HepG2 (cell line): ENCODE results near the gene DDX43. TPM values are rescaled to one million over a fixed set of nuclear protein-coding genes. Genes with fewer than 3 reads are reported as not detected.

Source experiments
- ATAC-seq: fragments of 200-7000 bp; cut with Tn5 transposase; 3 replicates; pipeline ENCODE4 v1.9.1; 2020; ENCODE audit warnings: mild to moderate bottlenecking, moderate library complexity
- BruUV-seq: library from RNA; stranded (reverse); fragments of 400-500 nt; replicated peaks from 2 replicates; lab custom pipeline; 2021; lab: Mats Ljungman, UMichigan
- CTCF ChIA-PET: fragments of 300-600 bp; formaldehyde crosslinking; extraction: SDS; loops from one replicate; lab custom pipeline; 2021; ENCODE audit warnings: low total read pairs, inconsistent platforms, low intra/inter-chr PET ratio; lab: Yijun Ruan, JAX
- POLR2A ChIA-PET: fragments of 350-600 bp; sonication (Branson Sonifier 250); formaldehyde crosslinking; loops from one replicate; lab custom pipeline; 2020; ENCODE audit warnings: antibody characterized with exemption, inconsistent platforms; lab: Yijun Ruan, JAX
- DNase-seq: peaks from one replicate; pipeline ENCODE4 v3.0.0-alpha.2; 2015; ENCODE audit warnings: low spot score
- FAIRE-seq: peaks from 3 replicates; lab custom pipeline; 2011; peaks lifted over from hg19 to GRCh38; lab: Jason Lieb, UNC
- H2AFZ ChIP-seq: one replicate; pipeline ENCODE4 v1.6.1; 2011; ENCODE audit warnings: low read length, inconsistent platforms
- H3K27ac ChIP-seq: fragments of 300-600 bp; 3 replicates; pipeline ENCODE4 v1.8.0; 2011; ENCODE audit warnings: mixed run types, mild to moderate bottlenecking, mixed read lengths, low read length, inconsistent platforms; ENCODE audit not compliant: insufficient read depth; ENCODE audit errors: extremely low read length
- H3K27me3 ChIP-seq, 2 experiments: fragments of 200-600 bp in 1 of 2; 2 replicates in 1 of 2; 3 replicates in 1 of 2; pipeline versions ENCODE4 v1.6.0 to v1.8.0; 2011; ENCODE audit warnings: low read length in 2 of 2, mild to moderate bottlenecking in 2 of 2, moderate library complexity in 2 of 2, inconsistent platforms in 1 of 2; ENCODE audit not compliant: insufficient read depth in 2 of 2, control insufficient read depth in 1 of 2
- H3K36me3 ChIP-seq, 2 experiments: fragments of 200-600 bp in 1 of 2; replicated peaks in 1 of 2; 2 replicates in 1 of 2; 3 replicates in 1 of 2; pipeline versions ENCODE4 v1.5.1 to v1.8.0; 2011; ENCODE audit warnings: low read length in 2 of 2, inconsistent platforms in 1 of 2; ENCODE audit not compliant: insufficient read depth in 2 of 2, control insufficient read depth in 1 of 2
- H3K4me1 ChIP-seq: 2 replicates; pipeline ENCODE4 v1.5.1; 2012; ENCODE audit warnings: low read length, inconsistent platforms; ENCODE audit not compliant: insufficient read depth
- H3K4me2 ChIP-seq: 2 replicates; pipeline ENCODE4 v1.6.0; 2011; ENCODE audit warnings: low read depth, low read length, inconsistent platforms
- H3K4me3 ChIP-seq, 3 experiments: fragments of 200-600 bp in 1 of 3; sonication (generic), shearing (Covaris generic) in 1 of 3; replicated peaks in 1 of 3; 2 replicates each; pipeline ENCODE4 v1.5.1; 2011 to 2016; ENCODE audit warnings: low read length in 3 of 3, inconsistent platforms in 2 of 3, low read depth in 2 of 3, mild to moderate bottlenecking in 2 of 3, control low read depth in 1 of 3, mixed read lengths in 1 of 3; ENCODE audit not compliant: insufficient read depth in 1 of 3
- H3K79me2 ChIP-seq: one replicate; pipeline ENCODE4 v1.6.1; 2011; ENCODE audit warnings: low read length, inconsistent platforms; ENCODE audit not compliant: insufficient read depth
- H3K9ac ChIP-seq: 2 replicates; pipeline ENCODE4 v1.6.0; 2011; ENCODE audit warnings: mild to moderate bottlenecking, low read depth, low read length, inconsistent platforms; ENCODE audit not compliant: insufficient read depth
- H3K9me3 ChIP-seq: 2 replicates; pipeline ENCODE4 v1.5.1; 2012; ENCODE audit warnings: mild to moderate bottlenecking, low read length
- H4K20me1 ChIP-seq: 2 replicates; pipeline ENCODE4 v1.6.0; 2011; ENCODE audit warnings: inconsistent platforms, mild to moderate bottlenecking, low read length, moderate library complexity; ENCODE audit not compliant: insufficient read depth
- BCL6 ChIP-seq: IDR thresholded peaks from 2 replicates; pipeline ENCODE4 v1.6.1; 2016; ENCODE audit warnings: missing genetic modification reagents, missing compliant biosample characterization
- CERS6 ChIP-seq: sonication (generic); formaldehyde crosslinking; IDR thresholded peaks from 2 replicates; pipeline ENCODE4 v1.5.0; 2020; ENCODE audit warnings: missing genetic modification reagents
- HNRNPK ChIP-seq: fragments of 200-400 bp; formaldehyde crosslinking; IDR thresholded peaks from 2 replicates; pipeline ENCODE4 v1.6.1; 2018; ENCODE audit warnings: low read length, low read depth, moderate library complexity, mild to moderate bottlenecking; ENCODE audit not compliant: poor library complexity, severe bottlenecking
- KLF9 ChIP-seq: IDR thresholded peaks from 2 replicates; pipeline ENCODE4 v1.6.1; 2016; ENCODE audit warnings: low read depth
- MAFG ChIP-seq: sonication (generic); formaldehyde crosslinking; IDR thresholded peaks from 2 replicates; pipeline ENCODE4 v1.5.1; 2020; ENCODE audit warnings: mild to moderate bottlenecking, missing genetic modification reagents
- MED1 ChIP-seq: sonication (generic); formaldehyde crosslinking; IDR thresholded peaks from 2 replicates; pipeline ENCODE4 v1.4.0; 2020; ENCODE audit warnings: missing genetic modification reagents
- MYPOP ChIP-seq: sonication (generic); formaldehyde crosslinking; IDR thresholded peaks from 2 replicates; pipeline ENCODE4 v1.8.1; 2023; ENCODE audit warnings: mild to moderate bottlenecking, moderate library complexity, missing genetic modification reagents
- NBN ChIP-seq: fragments of 450-650 bp; conservative IDR thresholded peaks from 2 replicates; pipeline ENCODE4 v1.6.1; 2017
- NFIB ChIP-seq: sonication (generic); formaldehyde crosslinking; IDR thresholded peaks from 2 replicates; pipeline ENCODE4 v1.9.0; 2021; ENCODE audit warnings: missing genetic modification reagents, mild to moderate bottlenecking, borderline replicate concordance
- NR0B2 ChIP-seq: sonication (generic); formaldehyde crosslinking; IDR thresholded peaks from 2 replicates; pipeline ENCODE4 v1.4.0; 2020; ENCODE audit warnings: mild to moderate bottlenecking, missing genetic modification reagents
- PHF20 ChIP-seq: sonication (generic); formaldehyde crosslinking; IDR thresholded peaks from 2 replicates; pipeline ENCODE4 v1.5.0; 2020; ENCODE audit warnings: mild to moderate bottlenecking, missing genetic modification reagents
- POLR2G ChIP-seq: fragments of 200-400 bp; formaldehyde crosslinking; IDR thresholded peaks from 2 replicates; pipeline ENCODE4 v1.6.1; 2018; ENCODE audit warnings: mild to moderate bottlenecking, low read depth, low read length, moderate library complexity
- RFXAP ChIP-seq: sonication (generic); formaldehyde crosslinking; IDR thresholded peaks from 2 replicates; pipeline ENCODE4 v1.4.0; 2020; ENCODE audit warnings: missing genetic modification reagents, borderline replicate concordance
- RXRB ChIP-seq: IDR thresholded peaks from 2 replicates; pipeline ENCODE4 v1.6.1; 2016; ENCODE audit warnings: borderline replicate concordance, missing genetic modification reagents, missing compliant biosample characterization
- SOX6 ChIP-seq, 2 experiments: fragments of 450-650 bp in 1 of 2; sonication (generic) in 1 of 2; formaldehyde crosslinking in 1 of 2; IDR thresholded peaks; 2 replicates each; pipeline versions ENCODE4 v1.4.0 to v1.6.1; 2017 to 2020; ENCODE audit warnings: antibody characterized with exemption in 1 of 2, mild to moderate bottlenecking in 1 of 2, missing genetic modification reagents in 1 of 2
- THAP11 ChIP-seq: IDR thresholded peaks from 2 replicates; pipeline ENCODE4 v1.6.1; 2016; ENCODE audit warnings: missing biosample characterization, missing genetic modification reagents
- THYN1 ChIP-seq: sonication (generic); formaldehyde crosslinking; IDR thresholded peaks from 2 replicates; pipeline ENCODE4 v1.8.1; 2023; ENCODE audit warnings: low read depth, mild to moderate bottlenecking, moderate library complexity, missing genetic modification reagents, borderline replicate concordance
- ZGPAT ChIP-seq: IDR thresholded peaks from 2 replicates; pipeline ENCODE4 v1.6.1; 2016; ENCODE audit warnings: mild to moderate bottlenecking
- ZNF280B ChIP-seq: sonication (generic); formaldehyde crosslinking; IDR thresholded peaks from 2 replicates; pipeline ENCODE4 v1.5.0; 2020; ENCODE audit warnings: missing genetic modification reagents, mild to moderate bottlenecking, borderline replicate concordance
- ZNF382 ChIP-seq: sonication (generic); formaldehyde crosslinking; IDR thresholded peaks from 2 replicates; pipeline ENCODE4 v1.5.0; 2020; ENCODE audit warnings: missing genetic modification reagents, mild to moderate bottlenecking, borderline replicate concordance
- WGBS: methylation state at CpG from one replicate; pipeline ENCODE4 v1.1.6; 2017; ENCODE audit warnings: low lambda C conversion rate; 5-methylcytosine and 5-hydroxymethylcytosine counted together
- in situ Hi-C: cut with HindIII; loops from 2 replicates; pipeline ENCODE4 v1.10.0; 2017; ENCODE audit warnings: low pct_unique_long_range_greater_than_20kb; ENCODE audit not compliant: extremely low pct_ligation_motif_present
- intact Hi-C: fragments of 100-400 bp; cut with micrococcal nuclease; formaldehyde crosslinking; loops from one replicate; pipeline ENCODE4 v1.10.0; 2022; ENCODE audit not compliant: unreplicated experiment
- polyA plus RNA-seq, 8 experiments: library from polyadenylated mRNA; depleted of rRNA in 3 of 8; stranded (reverse) in 7 of 8; unstranded in 1 of 8; fragments of >200 nt; fragmentation: Illumina TruSeq in 4 of 8; extraction: Trizol in 4 of 8; gene quantifications; 2 replicates each; pipeline versions ENCODE4 v1.2.1 to v1.2.3, GENCODE V29; 2011 to 2016; ENCODE audit warnings: low read depth in 4 of 8, missing spikeins in 1 of 8, mixed read lengths in 1 of 8; ENCODE audit not compliant: insufficient read depth in 1 of 8
- total RNA-seq, 5 experiments: library from RNA; depleted of rRNA; stranded (reverse); fragments of >200 nt; fragmentation: Illumina TruSeq; extraction: Trizol; gene quantifications; 2 replicates each; pipeline ENCODE4 v1.2.3, GENCODE V29; 2016; ENCODE audit warnings: low read depth in 1 of 5

Gene DDX43
- total and polyA plus RNA-seq, 2 of the 13 experiments (the other 11 are each of a cell fraction or from before 2014, with no cell fraction given), result not detected

GRCh38 chr6:73349311-73349710 lies 45.3 kb upstream of the DDX43 start:
- DNase-seq (no peak), FAIRE-seq (no peak), ATAC-seq (no peak)
- in situ Hi-C loops, result no loop called here
- Histone ChIP-seq H3K27ac (no peak overlapping the region), H3K4me1 (no peaks in the 10 kb centered on the region), H2AFZ (no peak overlapping the region), H3K4me3 (no peak overlapping the region), H3K27me3 (peaks cover 0 to 21% of the 10 kb centered on the region in 2 experiments; a peak in 2 of 5 replicates), H3K9ac (no peak overlapping the region), H3K4me2 (no peak overlapping the region), H4K20me1 (no peaks in the 10 kb centered on the region), H3K79me2 (no peaks in the 10 kb centered on the region), H3K36me3 (no peaks in the 10 kb centered on the region), H3K9me3 (no peaks in the 10 kb centered on the region)
- CTCF ChIA-PET, result no interaction called here
- POLR2A ChIA-PET, result no interaction called here
- no TSS peak for BruUV-seq
- 2% methylated on average over 6 of the region's 6 CpGs for WGBS
- intact Hi-C loops, result no loop called here
- TF ChIP-seq MAFG (CRISPR knock-in tag) (no peak), THYN1 (CRISPR knock-in tag) (no peak), SOX6 (IDR thresholded peaks at IDR 0.05) (no peak), SOX6 (CRISPR knock-in tag; IDR thresholded peaks at IDR 0.05) (no peak), CERS6 (CRISPR knock-in tag) (no peak), PHF20 (CRISPR knock-in tag) (no peak), RXRB (no peak), ZGPAT (CRISPR knock-in tag) (no peak), BCL6 (CRISPR knock-in tag) (no peak), RFXAP (CRISPR knock-in tag) (no peak), HNRNPK (no peak), MYPOP (no peak), NBN (no peak), MED1 (no peak), NFIB (no peak), NR0B2 (no peak), THAP11 (no peak), POLR2G (no peak), ZNF280B (CRISPR knock-in tag) (no peak), ZNF382 (CRISPR knock-in tag) (no peak), KLF9 (CRISPR knock-in tag) (no peak)
